HG03039 (cell line): ENCODE data around the gene ACBD6.
"Not testable (repeated sequence)": the region's sequence is repeated elsewhere in the genome, so short reads cannot be mapped to it uniquely, and the experiment has no call there.

Experiments used
- ATAC-seq: cut with Tn5 transposase; IDR thresholded peaks from one replicate; pipeline ENCODE4 v1.9.1; 2021; ENCODE audit warnings: mild to moderate bottlenecking, moderate library complexity; ENCODE audit not compliant: unreplicated experiment

The ACBD6 gene

GRCh38 chr1:180497826-180498225, 4.6 kb downstream of the ACBD6 start:
- no peak for ATAC-seq

GRCh38 chr1:180494370-180494769, 8.0 kb downstream of the ACBD6 start:
- no peak for ATAC-seq

GRCh38 chr1:180489976-180490375, 12.4 kb downstream of the ACBD6 start:
- no peak for ATAC-seq

- ATAC-seq = no peak
Observed at GRCh38 chr1:180489313-180489712, 13.1 kb downstream of the ACBD6 start.

GRCh38 chr1:180488661-180489060, 13.7 kb downstream of the ACBD6 start:
- ATAC-seq = no peak

- ATAC-seq = no peak
Observed at GRCh38 chr1:180486092-180486491, 16.3 kb downstream of the ACBD6 start.

- no peak for ATAC-seq
Observed at GRCh38 chr1:180484490-180484889, 17.9 kb downstream of the ACBD6 start.

- ATAC-seq = no peak
Observed at GRCh38 chr1:180482425-180483275, 19.7 kb downstream of the ACBD6 start.

- ATAC-seq = no peak
Observed at GRCh38 chr1:180470031-180470430, 32.3 kb downstream of the ACBD6 start.

- no peak for ATAC-seq
Observed at GRCh38 chr1:180468311-180468710, 34.1 kb downstream of the ACBD6 start.

- no peak for ATAC-seq
Observed at GRCh38 chr1:180462102-180462501, 40.3 kb downstream of the ACBD6 start.

GRCh38 chr1:180461682-180462081, 40.7 kb downstream of the ACBD6 start:
- ATAC-seq = not testable (repeated sequence)

- no peak for ATAC-seq
Observed at GRCh38 chr1:180458807-180459206, 43.6 kb downstream of the ACBD6 start.

GRCh38 chr1:180456191-180456590, 46.2 kb downstream of the ACBD6 start:
- ATAC-seq = no peak

GRCh38 chr1:180451504-180451903, 50.9 kb downstream of the ACBD6 start:
- ATAC-seq = no peak

GRCh38 chr1:180444522-180444921, 57.9 kb downstream of the ACBD6 start:
- no peak for ATAC-seq

GRCh38 chr1:180440335-180440734, 62.0 kb downstream of the ACBD6 start:
- ATAC-seq = no peak

GRCh38 chr1:180435566-180435965, 66.8 kb downstream of the ACBD6 start:
- no peak for ATAC-seq

GRCh38 chr1:180433873-180434272, 68.5 kb downstream of the ACBD6 start:
- ATAC-seq = no peak

- no peak for ATAC-seq
Observed at GRCh38 chr1:180431683-180432082, 70.7 kb downstream of the ACBD6 start.

- ATAC-seq = no peak
Observed at GRCh38 chr1:180428782-180429695, 73.3 kb downstream of the ACBD6 start.

GRCh38 chr1:180425952-180426351, 76.4 kb downstream of the ACBD6 start:
- ATAC-seq = no peak
